ENCODE data around the gene PTPRA.

DNA sequence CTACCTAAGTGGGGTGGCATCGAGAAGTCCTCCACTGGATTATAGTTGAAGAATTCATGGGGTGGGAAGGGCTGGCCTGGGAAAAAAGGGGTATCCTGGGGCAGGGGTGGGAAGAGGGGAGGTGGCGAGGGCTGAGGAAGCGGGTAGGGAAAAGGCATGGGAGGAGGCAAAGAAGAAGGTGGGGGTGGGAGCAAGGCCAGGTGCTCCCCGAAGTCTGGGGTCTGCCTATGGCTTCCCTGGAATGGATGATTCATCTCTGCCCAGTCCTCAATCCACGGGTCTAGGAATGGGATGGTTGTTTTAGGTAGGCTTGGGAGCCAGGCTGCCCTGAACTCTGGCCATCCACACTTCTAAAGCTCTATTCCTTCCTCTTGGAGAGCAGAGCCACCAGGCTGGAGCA lies 37.2 kb upstream of the PTPRA start:
- TF ChIP-seq, protein P1, sequence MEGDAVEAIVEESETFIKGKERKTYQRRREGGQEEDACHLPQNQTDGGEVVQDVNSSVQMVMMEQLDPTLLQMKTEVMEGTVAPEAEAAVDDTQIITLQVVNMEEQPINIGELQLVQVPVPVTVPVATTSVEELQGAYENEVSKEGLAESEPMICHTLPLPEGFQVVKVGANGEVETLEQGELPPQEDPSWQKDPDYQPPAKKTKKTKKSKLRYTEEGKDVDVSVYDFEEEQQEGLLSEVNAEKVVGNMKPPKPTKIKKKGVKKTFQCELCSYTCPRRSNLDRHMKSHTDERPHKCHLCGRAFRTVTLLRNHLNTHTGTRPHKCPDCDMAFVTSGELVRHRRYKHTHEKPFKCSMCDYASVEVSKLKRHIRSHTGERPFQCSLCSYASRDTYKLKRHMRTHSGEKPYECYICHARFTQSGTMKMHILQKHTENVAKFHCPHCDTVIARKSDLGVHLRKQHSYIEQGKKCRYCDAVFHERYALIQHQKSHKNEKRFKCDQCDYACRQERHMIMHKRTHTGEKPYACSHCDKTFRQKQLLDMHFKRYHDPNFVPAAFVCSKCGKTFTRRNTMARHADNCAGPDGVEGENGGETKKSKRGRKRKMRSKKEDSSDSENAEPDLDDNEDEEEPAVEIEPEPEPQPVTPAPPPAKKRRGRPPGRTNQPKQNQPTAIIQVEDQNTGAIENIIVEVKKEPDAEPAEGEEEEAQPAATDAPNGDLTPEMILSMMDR (IDR thresholded peaks at IDR 0.05), result no peak
- no peak for TF ChIP-seq POLR2A (IDR thresholded peaks at IDR 0.05)

Data from uterus (tissue), 2 donors.